H1 (cell line): Measurements from ENCODE around the gene ARHGAP10. TPM values are rescaled to one million over a fixed set of nuclear protein-coding genes. Genes with fewer than 3 reads are reported as not detected.

ENCODE experiments used
- CTCF ChIA-PET: fragments of 300-600 bp; sonication (Branson Sonifier 250); formaldehyde crosslinking; loops from one replicate; lab custom pipeline; 2021; ENCODE audit not compliant: partially characterized antibody; lab: Charles Lee
- POLR2A ChIA-PET: fragments of 300-600 bp; sonication (Branson Sonifier 250); formaldehyde crosslinking; loops from one replicate; lab custom pipeline; 2021; ENCODE audit warnings: inconsistent platforms; ENCODE audit not compliant: partially characterized antibody; lab: Charles Lee
- DNase-seq, 2 experiments: peaks; one replicate each; pipeline versions ENCODE4 v3.0.0 to v3.0.0-alpha.2; 2010 to 2022; ENCODE audit warnings: low spot score in 2 of 2, low read depth in 1 of 2, mixed read lengths in 1 of 2
- FAIRE-seq: peaks from 2 replicates; lab custom pipeline; 2011; peaks lifted over from hg19 to GRCh38; lab: Jason Lieb, UNC
- H2AFZ ChIP-seq: 2 replicates; pipeline ENCODE4 v1.8.1; 2012; ENCODE audit warnings: low read length, inconsistent platforms
- H2AK5ac ChIP-seq: 2 replicates; pipeline ENCODE4 v1.6.1; 2013; ENCODE audit warnings: low read depth, low read length
- H2BK120ac ChIP-seq: replicated peaks from 2 replicates; pipeline ENCODE3; 2013; ENCODE audit warnings: low read depth, low read length, inconsistent platforms
- H2BK12ac ChIP-seq: 2 replicates; pipeline ENCODE4 v1.6.1; 2013; ENCODE audit warnings: low read depth, low read length
- H2BK15ac ChIP-seq: 2 replicates; pipeline ENCODE4 v1.6.1; 2013; ENCODE audit warnings: low read length
- H2BK20ac ChIP-seq: 2 replicates; pipeline ENCODE4 v1.6.1; 2013; ENCODE audit warnings: low read length
- H2BK5ac ChIP-seq: 2 replicates; pipeline ENCODE4 v1.6.1; 2013; ENCODE audit warnings: low read depth, low read length
- H3K14ac ChIP-seq: 2 replicates; pipeline ENCODE4 v1.6.1; 2013; ENCODE audit warnings: inconsistent platforms; ENCODE audit not compliant: insufficient read length
- H3K18ac ChIP-seq: 2 replicates; pipeline ENCODE4 v1.6.1; 2013; ENCODE audit warnings: low read length; ENCODE audit errors: extremely low read depth
- H3K23ac ChIP-seq: 2 replicates; pipeline ENCODE4 v1.6.1; 2013; ENCODE audit warnings: inconsistent platforms; ENCODE audit not compliant: insufficient read length
- H3K23me2 ChIP-seq: 2 replicates; pipeline ENCODE4 v1.6.1; 2013; ENCODE audit warnings: low read depth, low read length
- H3K27ac ChIP-seq: 2 replicates; pipeline ENCODE4 v1.6.1; 2011; ENCODE audit warnings: low read depth, low read length, inconsistent platforms
- H3K27me3 ChIP-seq, 4 experiments: replicated peaks in 1 of 4; 1 replicate in 1 of 4; 2 replicates in 3 of 4; pipeline versions ENCODE4 v1.6.1 to v1.8.1; 2011 to 2013; ENCODE audit warnings: low read length in 3 of 4, mild to moderate bottlenecking in 3 of 4, inconsistent platforms in 2 of 4, mixed read lengths in 2 of 4, moderate library complexity in 1 of 4; ENCODE audit not compliant: control insufficient read depth in 3 of 4, insufficient read depth in 3 of 4; ENCODE audit errors: extremely low read depth in 1 of 4
- H3K36me3 ChIP-seq, 4 experiments: 2 replicates each; pipeline versions ENCODE4 v1.6.1 to v1.8.1; 2011 to 2013; ENCODE audit warnings: mild to moderate bottlenecking in 4 of 4, low read length in 3 of 4, moderate library complexity in 2 of 4, control low read depth in 1 of 4, inconsistent platforms in 1 of 4; ENCODE audit not compliant: insufficient read depth in 4 of 4, control insufficient read depth in 2 of 4
- H3K4ac ChIP-seq: replicated peaks from 2 replicates; pipeline ENCODE3; 2013; ENCODE audit warnings: low read length, low read depth, mixed read lengths, inconsistent platforms; ENCODE audit not compliant: insufficient read length
- H3K4me1 ChIP-seq, 4 experiments: replicated peaks in 1 of 4; 1 replicate in 1 of 4; 2 replicates in 3 of 4; pipeline versions ENCODE4 v1.6.1 to v1.8.1; 2011 to 2013; ENCODE audit warnings: low read length in 3 of 4, inconsistent platforms in 2 of 4, mixed read lengths in 1 of 4; ENCODE audit not compliant: insufficient read depth in 4 of 4, control insufficient read depth in 3 of 4
- H3K4me2 ChIP-seq, 2 experiments: 2 replicates each; pipeline versions ENCODE4 v1.6.1 to v1.8.1; 2011 to 2013; ENCODE audit warnings: low read depth in 2 of 2, low read length in 2 of 2, control low read depth in 1 of 2, inconsistent platforms in 1 of 2, mild to moderate bottlenecking in 1 of 2; ENCODE audit not compliant: insufficient read depth in 1 of 2
- H3K4me3 ChIP-seq, 4 experiments: fragments of 200-600, 300-600 bp in 1 of 4; sonication (generic), shearing (Covaris generic), sonication (Bioruptor Twin) in 1 of 4; 2 replicates each; pipeline versions ENCODE4 v1.5.1 to v1.8.1; 2011 to 2016; ENCODE audit warnings: low read length in 4 of 4, low read depth in 3 of 4, control low read depth in 2 of 4, inconsistent platforms in 2 of 4, mild to moderate bottlenecking in 2 of 4, mixed read lengths in 1 of 4, moderate library complexity in 1 of 4; ENCODE audit not compliant: insufficient read depth in 2 of 4; ENCODE audit errors: extremely low read depth in 1 of 4
- H3K56ac ChIP-seq: replicated peaks from 2 replicates; pipeline ENCODE3; 2013; ENCODE audit warnings: low read depth, mild to moderate bottlenecking, mixed read lengths, low read length, inconsistent platforms; ENCODE audit not compliant: insufficient read length
- H3K79me1 ChIP-seq: 2 replicates; pipeline ENCODE4 v1.6.1; 2013; ENCODE audit warnings: low read depth, low read length, control low read depth
- H3K79me2 ChIP-seq, 2 experiments: 2 replicates each; pipeline versions ENCODE4 v1.6.1 to v1.8.1; 2012 to 2013; ENCODE audit warnings: low read length in 2 of 2, mild to moderate bottlenecking in 2 of 2, inconsistent platforms in 1 of 2; ENCODE audit not compliant: insufficient read depth in 2 of 2, control insufficient read depth in 1 of 2
- H3K9ac ChIP-seq, 4 experiments: replicated peaks in 1 of 4; 1 replicate in 1 of 4; 2 replicates in 3 of 4; pipeline versions ENCODE4 v1.6.1 to v1.8.1; 2011 to 2013; ENCODE audit warnings: low read depth in 3 of 4, low read length in 3 of 4, control low read depth in 2 of 4, mild to moderate bottlenecking in 2 of 4, moderate library complexity in 2 of 4, inconsistent platforms in 1 of 4; ENCODE audit errors: extremely low read depth in 1 of 4
- H3K9me3 ChIP-seq, 2 experiments: 2 replicates each; pipeline versions ENCODE4 v1.6.1 to v1.8.1; 2012 to 2013; ENCODE audit warnings: mild to moderate bottlenecking in 2 of 2, moderate library complexity in 2 of 2, control low read depth in 1 of 2, inconsistent platforms in 1 of 2, low read depth in 1 of 2, low read length in 1 of 2, mixed read lengths in 1 of 2; ENCODE audit not compliant: insufficient read depth in 2 of 2
- H4K20me1 ChIP-seq, 2 experiments: replicated peaks in 1 of 2; 2 replicates each; pipeline versions ENCODE3 to v1.8.1; 2011 to 2013; ENCODE audit warnings: inconsistent platforms in 2 of 2, low read length in 2 of 2, mild to moderate bottlenecking in 1 of 2; ENCODE audit not compliant: insufficient read depth in 2 of 2, control insufficient read depth in 1 of 2
- H4K5ac ChIP-seq: 2 replicates; pipeline ENCODE4 v1.6.1; 2013; ENCODE audit warnings: low read length, low read depth, mixed read lengths, inconsistent platforms; ENCODE audit not compliant: insufficient read length
- H4K8ac ChIP-seq: 2 replicates; pipeline ENCODE4 v1.8.0; 2013; ENCODE audit warnings: mild to moderate bottlenecking, moderate library complexity, low read length, inconsistent platforms; ENCODE audit not compliant: insufficient read depth; ENCODE audit errors: extremely low read depth
- H4K91ac ChIP-seq: replicated peaks from 2 replicates; pipeline ENCODE3; 2013; ENCODE audit warnings: low read length, mixed read lengths, inconsistent platforms; ENCODE audit not compliant: insufficient read length
- BACH1 ChIP-seq: IDR thresholded peaks from 2 replicates; pipeline ENCODE4 v1.6.1; 2012; ENCODE audit warnings: low read length, improper control_type of control experiment
- CBX5 ChIP-seq: fragments of 300-800, 300-1000 bp; sonication (generic); IDR thresholded peaks from 2 replicates; pipeline ENCODE4 v1.7.1; 2016; ENCODE audit warnings: antibody characterized with exemption, low read length, low read depth
- CTBP2 ChIP-seq: IDR thresholded peaks from 2 replicates; pipeline ENCODE4 v1.7.0; 2011; ENCODE audit warnings: borderline replicate concordance, mild to moderate bottlenecking, moderate library complexity, mixed read lengths, low read length; ENCODE audit not compliant: insufficient read depth, insufficient read length
- EP300 ChIP-seq, 2 experiments: IDR thresholded peaks; 1 replicate in 1 of 2; 2 replicates in 1 of 2; pipeline ENCODE4 v1.6.1; 2011 to 2012; ENCODE audit warnings: low read depth in 2 of 2, low read length in 2 of 2, mild to moderate bottlenecking in 2 of 2, borderline replicate concordance in 1 of 2, inconsistent platforms in 1 of 2, moderate library complexity in 1 of 2
- GTF2F1 ChIP-seq: IDR thresholded peaks from 2 replicates; pipeline ENCODE4 v1.6.1; 2012; ENCODE audit warnings: low read depth, low read length, improper control_type of control experiment, borderline replicate concordance
- MAFK ChIP-seq: IDR thresholded peaks from 2 replicates; pipeline ENCODE4 v1.6.1; 2012; ENCODE audit warnings: low read depth, mild to moderate bottlenecking, improper control_type of control experiment, low read length
- MAX ChIP-seq: IDR thresholded peaks from 2 replicates; pipeline ENCODE4 v1.6.1; 2012; ENCODE audit warnings: inconsistent platforms
- SIX5 ChIP-seq: IDR thresholded peaks from 2 replicates; pipeline ENCODE4 v1.6.1; 2011; ENCODE audit warnings: mild to moderate bottlenecking, low read depth, low read length
- SP2 ChIP-seq: IDR thresholded peaks from 2 replicates; pipeline ENCODE4 v1.6.1; 2012; ENCODE audit warnings: mild to moderate bottlenecking, low read length, inconsistent platforms
- TEAD4 ChIP-seq: IDR thresholded peaks from 2 replicates; pipeline ENCODE4 v1.6.1; 2012; ENCODE audit warnings: low read depth, low read length, inconsistent platforms, mixed read lengths
- WGBS, 2 experiments: shearing (Covaris generic) in 1 of 2; methylation state at CpG; one replicate each; pipeline versions ENCODE4 v1.1.6 to v1.1.7; 2013 to 2015; ENCODE audit warnings: low lambda C conversion rate in 2 of 2, mixed read lengths in 2 of 2, inconsistent platforms in 1 of 2, low coverage in 1 of 2, missing lambda C conversion rate in 1 of 2; ENCODE audit not compliant: insufficient replicate concordance in 2 of 2, insufficient coverage in 1 of 2, insufficient read length in 1 of 2; ENCODE audit errors: extremely low coverage in 1 of 2, missing lambda C conversion rate in 1 of 2; 5-methylcytosine and 5-hydroxymethylcytosine counted together
- polyA plus RNA-seq, 7 experiments: library from polyadenylated mRNA; depleted of rRNA in 3 of 7; stranded (reverse) in 5 of 7; unstranded in 2 of 7; fragments of >200 nt in 5 of 7; fragments of 200-250 nt in 2 of 7; gene quantifications; 1 replicate in 5 of 7; 2 replicates in 1 of 7; 4 replicates in 1 of 7; pipeline versions ENCODE4 v1.2.1 to v1.2.3, GENCODE V29; 2011 to 2013; ENCODE audit warnings: missing spikeins in 2 of 7, mixed read lengths in 2 of 7
- total RNA-seq: library from RNA; stranded (reverse); fragmentation: NEBNext Ultra II Directional; extraction: Animal tissue kit (Norgen Biotek cat#: 25700); gene quantifications from 2 replicates; pipeline ENCODE4 v1.2.1, GENCODE V29; 2021
- TF ChIP-seq, protein P1 (sequence below): IDR thresholded peaks from 2 replicates; pipeline ENCODE4 v1.6.1; 2011; ENCODE audit warnings: low read length, improper control_type of control experiment

ARHGAP10 gene
- total and polyA plus RNA-seq, 2 of the 8 experiments (the other 6 are each of a cell fraction or from before 2014, with no cell fraction given), result 3.7 to 6.1 TPM

DNA sequence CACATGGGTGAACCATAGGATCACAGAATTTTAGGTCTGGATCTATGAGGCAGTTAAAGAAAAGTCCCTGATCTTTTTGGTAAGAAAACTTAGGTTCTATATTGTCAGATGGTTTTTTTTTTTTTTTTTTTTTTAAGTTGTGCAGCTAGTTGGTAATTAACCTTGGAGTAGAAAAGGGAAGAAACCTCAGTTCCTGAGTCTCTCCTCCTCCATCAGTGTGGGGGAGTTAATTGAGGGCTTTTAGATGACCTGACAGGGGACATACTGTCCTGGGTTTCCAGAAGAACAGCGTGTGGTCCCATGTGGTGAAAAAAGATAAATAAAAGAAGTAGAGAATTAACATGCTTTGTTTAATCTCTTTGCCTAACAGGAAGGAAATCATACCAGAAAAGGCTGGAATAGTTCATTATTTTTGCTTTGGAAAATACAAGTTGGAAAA lies 123.7 kb downstream of the ARHGAP10 start:
- H3K79me1 ChIP-seq, result no peaks in the 10 kb centered on the region
- H3K4me3 ChIP-seq, result no peak overlapping the region
- H3K14ac ChIP-seq, result no peak overlapping the region
- no peak overlapping the region for H4K5ac ChIP-seq
- no peaks in the 10 kb centered on the region for H3K9me3 ChIP-seq
- H2BK5ac ChIP-seq, result no peak overlapping the region
- H3K4me2 ChIP-seq, result no peak overlapping the region
- no peak overlapping the region for H4K91ac ChIP-seq
- H2BK20ac ChIP-seq, result no peak overlapping the region
- H3K27ac ChIP-seq, result no peak overlapping the region
- no peaks in the 10 kb centered on the region for H3K36me3 ChIP-seq
- DNase-seq (no peak), FAIRE-seq (no peak)
- no peak overlapping the region for H3K56ac ChIP-seq
- no peak overlapping the region for H3K23ac ChIP-seq
- no peak overlapping the region for H3K9ac ChIP-seq
- TF ChIP-seq TEAD4, result no peak
- no peak for TF ChIP-seq GTF2F1
- no peak for TF ChIP-seq MAFK
- no peak for TF ChIP-seq CTBP2
- no peak for TF ChIP-seq SIX5
- TF ChIP-seq, protein P1, sequence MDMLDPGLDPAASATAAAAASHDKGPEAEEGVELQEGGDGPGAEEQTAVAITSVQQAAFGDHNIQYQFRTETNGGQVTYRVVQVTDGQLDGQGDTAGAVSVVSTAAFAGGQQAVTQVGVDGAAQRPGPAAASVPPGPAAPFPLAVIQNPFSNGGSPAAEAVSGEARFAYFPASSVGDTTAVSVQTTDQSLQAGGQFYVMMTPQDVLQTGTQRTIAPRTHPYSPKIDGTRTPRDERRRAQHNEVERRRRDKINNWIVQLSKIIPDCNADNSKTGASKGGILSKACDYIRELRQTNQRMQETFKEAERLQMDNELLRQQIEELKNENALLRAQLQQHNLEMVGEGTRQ, result no peak
- no peak for TF ChIP-seq BACH1
- TF ChIP-seq MAX, result no peak
- TF ChIP-seq CBX5, result no peak
- no peak for TF ChIP-seq EP300 (IDR thresholded peaks at IDR 0.05; ENCODE audit: borderline replicate concordance in 1 of 2, low read depth in 2 of 2, low read length in 2 of 2)
- TF ChIP-seq SP2, result no peak
- H3K79me2 ChIP-seq, result no peaks in the 10 kb centered on the region
- no peak overlapping the region for H2BK120ac ChIP-seq
- no peak overlapping the region for H2BK15ac ChIP-seq
- 54% methylated on average over 1 of the region's 1 CpG; no CpG with 5 or more reads in 1 of the 2 experiments for WGBS, 2 experiments
- CTCF ChIA-PET, result interaction anchor here (1.5 kb wide), 1 partner anchor 11 kb away, joined by 7 read pairs; no protein-coding TSS in a partner anchor
- no peaks in the 10 kb centered on the region for H3K27me3 ChIP-seq
- no peaks in the 10 kb centered on the region for H3K23me2 ChIP-seq
- no peaks in the 10 kb centered on the region for H4K20me1 ChIP-seq
- no peak overlapping the region for H3K4ac ChIP-seq
- no peak overlapping the region for H4K8ac ChIP-seq
- no peak overlapping the region for H2AFZ ChIP-seq
- H3K18ac ChIP-seq, result no peak overlapping the region
- no peak overlapping the region for H2BK12ac ChIP-seq
- H2AK5ac ChIP-seq, result no peak overlapping the region
- H3K4me1 ChIP-seq, result no peaks in the 10 kb centered on the region; a peak in 1 of 7 replicates
- POLR2A ChIA-PET, result no interaction called here
